Measurements from ENCODE around the gene TRIM61. TPM values are rescaled to one million over a fixed set of nuclear protein-coding genes. Genes with fewer than 3 reads are reported as not detected.

TRIM61 gene
- total RNA-seq, 1 experiment from 2014 or later = 0.45 TPM

DNA sequence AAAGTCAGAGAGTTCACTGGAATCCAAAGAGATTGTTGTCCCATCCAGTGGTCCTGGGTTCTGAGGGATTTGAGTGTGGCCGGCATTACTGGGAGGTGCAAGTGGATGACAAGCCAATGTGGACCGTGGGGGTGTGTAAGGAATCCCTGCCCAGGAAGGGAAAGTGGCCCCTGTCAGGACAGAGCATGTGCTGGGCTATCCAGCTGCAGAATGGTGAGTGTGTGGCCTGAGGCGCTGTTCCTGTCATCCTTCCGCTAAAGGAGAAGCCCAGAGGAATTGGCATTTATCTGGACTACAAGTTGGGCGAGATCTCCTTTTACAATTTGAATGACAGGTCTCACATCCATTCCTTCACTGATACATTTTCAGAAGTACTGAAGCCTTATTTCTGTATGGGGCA is 33.9 kb upstream of the TRIM61 start:
- intact Hi-C loops (cut with micrococcal nuclease; ENCODE audit: unreplicated experiment) = no loop called here
- Mint-ChIP-seq H3K36me3 (ENCODE audit: insufficient read depth, unreplicated experiment) (no peaks in the 10 kb centered on the region), H3K4me1 (ENCODE audit: low read depth, unreplicated experiment) (no peaks in the 10 kb centered on the region), H3K27me3 (ENCODE audit: unreplicated experiment) (no peaks in the 10 kb centered on the region), H3K4me3 (ENCODE audit: low read depth, unreplicated experiment) (no peak overlapping the region), H3K27ac (ENCODE audit: unreplicated experiment) (no peak overlapping the region), H3K9me3 (ENCODE audit: low read depth, unreplicated experiment) (no peaks in the 10 kb centered on the region)
- TF ChIP-seq, protein P1, sequence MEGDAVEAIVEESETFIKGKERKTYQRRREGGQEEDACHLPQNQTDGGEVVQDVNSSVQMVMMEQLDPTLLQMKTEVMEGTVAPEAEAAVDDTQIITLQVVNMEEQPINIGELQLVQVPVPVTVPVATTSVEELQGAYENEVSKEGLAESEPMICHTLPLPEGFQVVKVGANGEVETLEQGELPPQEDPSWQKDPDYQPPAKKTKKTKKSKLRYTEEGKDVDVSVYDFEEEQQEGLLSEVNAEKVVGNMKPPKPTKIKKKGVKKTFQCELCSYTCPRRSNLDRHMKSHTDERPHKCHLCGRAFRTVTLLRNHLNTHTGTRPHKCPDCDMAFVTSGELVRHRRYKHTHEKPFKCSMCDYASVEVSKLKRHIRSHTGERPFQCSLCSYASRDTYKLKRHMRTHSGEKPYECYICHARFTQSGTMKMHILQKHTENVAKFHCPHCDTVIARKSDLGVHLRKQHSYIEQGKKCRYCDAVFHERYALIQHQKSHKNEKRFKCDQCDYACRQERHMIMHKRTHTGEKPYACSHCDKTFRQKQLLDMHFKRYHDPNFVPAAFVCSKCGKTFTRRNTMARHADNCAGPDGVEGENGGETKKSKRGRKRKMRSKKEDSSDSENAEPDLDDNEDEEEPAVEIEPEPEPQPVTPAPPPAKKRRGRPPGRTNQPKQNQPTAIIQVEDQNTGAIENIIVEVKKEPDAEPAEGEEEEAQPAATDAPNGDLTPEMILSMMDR (IDR thresholded peaks at IDR 0.05; ENCODE audit: unreplicated experiment) = no peak
- DNase-seq = no peak
- BruUV-seq (replicated peaks) = no TSS peak
- CTCF ChIA-PET = no interaction called here

DNA sequence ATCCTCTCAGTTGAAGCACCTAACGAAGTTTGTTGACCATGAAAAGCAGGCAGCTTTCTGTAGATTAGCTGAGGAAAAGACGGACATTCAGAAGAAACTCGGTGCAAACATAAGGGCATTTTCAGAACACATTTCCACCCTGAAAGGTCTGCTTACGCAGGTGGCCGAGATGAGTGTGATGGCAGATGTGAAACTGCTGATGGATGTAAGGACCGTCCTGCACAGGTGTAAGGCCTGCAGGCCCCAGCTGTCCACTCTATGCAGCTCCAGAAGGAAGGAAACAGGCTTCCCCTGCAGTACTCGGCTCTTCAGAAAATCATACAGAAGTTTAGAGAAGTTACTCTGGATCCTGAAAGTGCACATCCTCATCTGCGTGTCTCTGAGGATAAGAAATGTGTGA is 33.5 kb upstream of the TRIM61 start:
- H3K4me3 Mint-ChIP-seq (ENCODE audit: low read depth, unreplicated experiment) = no peak overlapping the region
- no peaks in the 10 kb centered on the region for H3K36me3 Mint-ChIP-seq (ENCODE audit: insufficient read depth, unreplicated experiment)
- intact Hi-C loops (cut with micrococcal nuclease; ENCODE audit: unreplicated experiment) = no loop called here
- no peak overlapping the region for H3K27ac Mint-ChIP-seq (ENCODE audit: unreplicated experiment)
- no peaks in the 10 kb centered on the region for H3K27me3 Mint-ChIP-seq (ENCODE audit: unreplicated experiment)
- CTCF ChIA-PET = no interaction called here
- H3K9me3 Mint-ChIP-seq (ENCODE audit: low read depth, unreplicated experiment) = no peaks in the 10 kb centered on the region
- TF ChIP-seq, protein P1 (IDR thresholded peaks at IDR 0.05; ENCODE audit: unreplicated experiment) = no peak
- BruUV-seq (replicated peaks) = no TSS peak
- H3K4me1 Mint-ChIP-seq (ENCODE audit: low read depth, unreplicated experiment) = no peaks in the 10 kb centered on the region
- DNase-seq = no peak

DNA sequence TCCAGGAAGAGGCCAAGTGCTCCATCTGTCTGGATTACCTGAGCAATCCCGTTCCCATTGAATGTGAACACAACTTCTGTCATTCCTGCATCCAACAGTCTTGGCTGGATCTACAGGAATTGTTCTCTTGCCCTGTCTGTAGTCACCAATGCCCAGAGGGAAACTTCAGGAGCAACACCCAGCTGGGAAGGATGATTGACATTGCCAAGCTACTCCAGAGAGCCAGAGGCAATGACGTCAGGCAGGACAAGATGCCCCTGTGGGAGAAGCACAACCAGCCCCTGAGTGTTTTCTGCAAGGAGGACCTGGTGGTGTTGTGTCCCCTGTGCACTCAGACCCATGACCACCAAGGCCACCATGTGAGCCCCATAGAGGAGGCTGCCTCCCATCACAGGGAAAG is 33.0 kb upstream of the TRIM61 start:
- TF ChIP-seq, protein P1 (IDR thresholded peaks at IDR 0.05; ENCODE audit: unreplicated experiment) = no peak
- intact Hi-C loops (cut with micrococcal nuclease; ENCODE audit: unreplicated experiment) = no loop called here
- no peaks in the 10 kb centered on the region for H3K4me1 Mint-ChIP-seq (ENCODE audit: low read depth, unreplicated experiment)
- no peaks in the 10 kb centered on the region for H3K36me3 Mint-ChIP-seq (ENCODE audit: insufficient read depth, unreplicated experiment)
- no peak overlapping the region for H3K4me3 Mint-ChIP-seq (ENCODE audit: low read depth, unreplicated experiment)
- no peaks in the 10 kb centered on the region for H3K9me3 Mint-ChIP-seq (ENCODE audit: low read depth, unreplicated experiment)
- BruUV-seq (replicated peaks) = no TSS peak
- DNase-seq = no peak
- CTCF ChIA-PET = no interaction called here
- no peaks in the 10 kb centered on the region for H3K27me3 Mint-ChIP-seq (ENCODE audit: unreplicated experiment)
- no peak overlapping the region for H3K27ac Mint-ChIP-seq (ENCODE audit: unreplicated experiment)

DNA sequence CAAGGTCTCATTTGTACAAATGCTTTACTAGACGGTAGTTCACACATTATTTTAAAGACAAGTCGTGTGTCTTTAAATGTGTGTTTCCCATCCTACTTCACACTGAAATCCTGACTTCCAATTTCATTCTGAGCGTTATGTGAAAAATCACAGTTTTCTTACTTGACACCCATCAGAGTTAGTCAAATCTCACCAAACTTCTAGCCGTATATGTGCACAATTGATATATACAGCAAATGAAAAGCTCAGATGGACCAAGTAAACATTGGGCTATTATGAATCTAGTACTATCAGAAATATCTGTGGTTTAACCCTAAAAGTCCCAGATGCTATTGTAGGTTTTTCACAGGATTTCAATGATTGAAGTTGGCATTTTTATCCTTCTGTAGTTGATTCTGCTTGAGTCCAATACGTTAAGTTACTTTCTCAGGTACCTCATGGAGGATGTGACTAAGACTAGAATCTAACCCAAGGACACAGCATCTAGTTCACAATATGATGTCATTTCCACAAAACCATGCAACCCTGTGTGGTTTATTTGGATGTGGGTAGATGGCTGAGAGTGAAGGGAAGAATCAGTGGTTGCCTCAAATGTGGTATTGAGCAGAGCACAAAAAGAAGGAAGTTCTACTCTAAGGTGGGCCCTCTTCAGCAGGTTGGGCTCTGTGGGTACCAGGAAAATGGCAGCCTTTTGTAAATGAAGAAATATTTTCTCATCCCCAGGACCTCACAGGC is 32.2 kb upstream of the TRIM61 start:
- no peak overlapping the region for H3K27ac Mint-ChIP-seq (ENCODE audit: unreplicated experiment)
- no peaks in the 10 kb centered on the region for H3K4me1 Mint-ChIP-seq (ENCODE audit: low read depth, unreplicated experiment)
- no peaks in the 10 kb centered on the region for H3K36me3 Mint-ChIP-seq (ENCODE audit: insufficient read depth, unreplicated experiment)
- BruUV-seq (replicated peaks) = no TSS peak
- no peaks in the 10 kb centered on the region for H3K27me3 Mint-ChIP-seq (ENCODE audit: unreplicated experiment)
- H3K9me3 Mint-ChIP-seq (ENCODE audit: low read depth, unreplicated experiment) = no peaks in the 10 kb centered on the region
- TF ChIP-seq, protein P1 (IDR thresholded peaks at IDR 0.05; ENCODE audit: unreplicated experiment) = no peak
- intact Hi-C loops (cut with micrococcal nuclease; ENCODE audit: unreplicated experiment) = no loop called here
- CTCF ChIA-PET = no interaction called here
- H3K4me3 Mint-ChIP-seq (ENCODE audit: low read depth, unreplicated experiment) = no peak overlapping the region
- DNase-seq = no peak

All from Calu3 (cell line).